Peyer's patch (tissue), 4 donors: Measurements from ENCODE around the gene CARMIL3. TPM values are rescaled to one million over a fixed set of nuclear protein-coding genes. Genes with fewer than 3 reads are reported as not detected.

ENCODE experiments used
- DNase-seq, 3 donors: peaks; one replicate each; pipeline ENCODE4 v3.0.0-alpha.2; 2017 to 2019
- H3K27ac ChIP-seq, 4 donors: fragments of 200-600 bp; sonication (generic); one replicate each; pipeline ENCODE4 v1.5.1; 2016 to 2019
- H3K27me3 ChIP-seq, 2 donors: fragments of 200-600 bp; sonication (generic); one replicate each; pipeline ENCODE4 v1.5.1; 2019
- H3K36me3 ChIP-seq, 3 donors: fragments of 200-600 bp; sonication (generic); one replicate each; pipeline ENCODE4 v1.5.1; 2016 to 2019
- H3K4me1 ChIP-seq, 4 donors: fragments of 200-600 bp; sonication (generic); one replicate each; pipeline ENCODE4 v1.5.1; 2016 to 2019
- H3K4me3 ChIP-seq, 4 donors: fragments of 200-600 bp; sonication (generic); 1 replicate in 3 of 4; 2 replicates in 1 of 4; pipeline ENCODE4 v1.5.1; 2016 to 2019; ENCODE audit warnings: mild to moderate bottlenecking in 1 of 4
- H3K9me3 ChIP-seq, 4 donors: fragments of 200-600 bp; sonication (generic); one replicate each; pipeline ENCODE4 v1.5.1; 2016 to 2019; ENCODE audit warnings: mild to moderate bottlenecking in 1 of 4
- POLR2A ChIP-seq, 2 donors: fragments of 450-650 bp; IDR thresholded peaks; one replicate each; pipeline ENCODE4 v1.5.1; 2017; ENCODE audit warnings: antibody characterized with exemption in 2 of 2, mild to moderate bottlenecking in 2 of 2, moderate library complexity in 2 of 2
- total RNA-seq, 4 donors: library from RNA; depleted of rRNA; stranded (reverse); fragments of >200 nt; gene quantifications; one replicate each; pipeline ENCODE4 v1.1.0, GENCODE V29; 2016
- TF ChIP-seq, protein P1 (sequence below), 6 experiments: fragments of 450-650 bp in 4 of 6; fragments of 200-600 bp in 2 of 6; sonication (generic) in 1 of 6; IDR thresholded peaks; one replicate each; pipeline ENCODE4 v1.5.1; 2017 to 2019; ENCODE audit warnings: antibody characterized with exemption in 6 of 6, mild to moderate bottlenecking in 3 of 6, moderate library complexity in 1 of 6

Gene CARMIL3
- total RNA-seq, 4 donors from 2014 or later, result 1.3 to 5.8 (median 2.8) TPM

DNA sequence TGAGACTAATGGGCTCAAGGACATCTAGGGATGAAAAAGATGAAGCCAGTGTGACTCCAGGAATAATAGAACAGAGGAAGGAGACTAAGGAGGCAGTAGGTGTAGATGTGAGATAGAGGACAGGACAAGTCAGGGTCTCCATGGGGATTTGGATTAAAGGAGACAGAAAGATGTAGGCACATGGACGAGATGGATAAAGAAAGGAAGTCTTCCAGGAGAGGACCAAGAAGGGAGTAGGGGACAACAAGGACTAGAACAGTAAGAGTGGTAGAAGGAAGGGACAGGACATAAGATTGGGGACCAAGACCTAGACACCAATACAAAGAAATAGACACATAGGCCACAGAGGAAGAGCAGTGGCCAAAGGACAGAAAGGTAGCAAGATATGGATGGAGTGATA, 35.2 kb downstream of the CARMIL3 start:
- no peaks in the 10 kb centered on the region for H3K27me3 ChIP-seq
- no peaks in the 10 kb centered on the region for H3K9me3 ChIP-seq
- no peak overlapping the region for H3K27ac ChIP-seq
- no peaks in the 10 kb centered on the region for H3K36me3 ChIP-seq
- H3K4me1 ChIP-seq, result peaks cover 0 to 8% (median 4%) of the 10 kb centered on the region in 4 donors
- TF ChIP-seq, protein P1, sequence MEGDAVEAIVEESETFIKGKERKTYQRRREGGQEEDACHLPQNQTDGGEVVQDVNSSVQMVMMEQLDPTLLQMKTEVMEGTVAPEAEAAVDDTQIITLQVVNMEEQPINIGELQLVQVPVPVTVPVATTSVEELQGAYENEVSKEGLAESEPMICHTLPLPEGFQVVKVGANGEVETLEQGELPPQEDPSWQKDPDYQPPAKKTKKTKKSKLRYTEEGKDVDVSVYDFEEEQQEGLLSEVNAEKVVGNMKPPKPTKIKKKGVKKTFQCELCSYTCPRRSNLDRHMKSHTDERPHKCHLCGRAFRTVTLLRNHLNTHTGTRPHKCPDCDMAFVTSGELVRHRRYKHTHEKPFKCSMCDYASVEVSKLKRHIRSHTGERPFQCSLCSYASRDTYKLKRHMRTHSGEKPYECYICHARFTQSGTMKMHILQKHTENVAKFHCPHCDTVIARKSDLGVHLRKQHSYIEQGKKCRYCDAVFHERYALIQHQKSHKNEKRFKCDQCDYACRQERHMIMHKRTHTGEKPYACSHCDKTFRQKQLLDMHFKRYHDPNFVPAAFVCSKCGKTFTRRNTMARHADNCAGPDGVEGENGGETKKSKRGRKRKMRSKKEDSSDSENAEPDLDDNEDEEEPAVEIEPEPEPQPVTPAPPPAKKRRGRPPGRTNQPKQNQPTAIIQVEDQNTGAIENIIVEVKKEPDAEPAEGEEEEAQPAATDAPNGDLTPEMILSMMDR (IDR thresholded peaks at IDR 0.05), result no peak
- TF ChIP-seq POLR2A (IDR thresholded peaks at IDR 0.05), result no peak
- no peak overlapping the region for H3K4me3 ChIP-seq
- no peak for DNase-seq

DNA sequence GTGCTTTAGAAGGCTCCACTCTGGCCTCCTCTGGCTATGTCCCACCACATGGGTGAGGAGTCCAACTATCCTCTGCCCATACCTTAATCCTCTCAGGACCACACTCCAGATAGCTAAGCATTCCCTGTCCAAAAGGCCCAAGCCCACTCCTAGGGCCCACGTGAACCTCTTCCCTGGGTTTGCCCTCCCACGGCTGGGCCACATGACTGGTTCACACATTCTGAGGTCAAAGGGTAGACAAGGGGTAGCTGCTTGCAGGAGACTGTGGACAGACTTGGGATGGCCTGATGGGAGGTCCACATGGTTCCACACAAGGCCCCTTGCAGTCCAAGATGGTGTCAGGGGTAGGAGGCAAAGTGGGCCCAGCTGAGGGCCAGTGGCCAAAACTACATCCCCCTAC, 36.3 kb downstream of the CARMIL3 start:
- DNase-seq, result peak in 1 of 3 donors; percentile 25
- no peaks in the 10 kb centered on the region for H3K27me3 ChIP-seq
- no peak overlapping the region for H3K4me3 ChIP-seq
- no peak overlapping the region for H3K27ac ChIP-seq
- no peaks in the 10 kb centered on the region for H3K9me3 ChIP-seq
- H3K36me3 ChIP-seq, result no peaks in the 10 kb centered on the region
- H3K4me1 ChIP-seq, result peaks cover 0 to 10% (median 5%) of the 10 kb centered on the region in 4 donors
- TF ChIP-seq POLR2A (IDR thresholded peaks at IDR 0.05), result no peak
- TF ChIP-seq, protein P1 (IDR thresholded peaks at IDR 0.05), result no peak

DNA sequence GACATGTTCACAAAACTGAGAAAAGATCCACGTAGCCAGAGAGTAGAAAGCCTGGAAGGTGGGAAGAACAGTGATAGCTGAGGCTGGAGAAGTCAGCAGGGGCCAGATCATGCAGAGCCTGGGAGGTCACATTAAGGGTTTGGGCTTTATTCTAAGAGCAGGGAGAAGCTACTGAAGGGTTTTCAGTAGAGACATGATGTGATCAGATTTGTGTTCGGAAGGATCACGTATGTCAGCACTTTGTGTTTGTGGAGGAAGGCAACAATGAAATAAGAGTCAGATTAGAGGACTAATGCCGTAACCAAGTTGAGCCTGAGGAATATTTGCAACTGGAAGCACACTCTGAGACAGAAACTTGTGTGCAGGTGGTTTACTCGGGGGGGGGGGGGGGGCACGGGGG, 38.1 kb downstream of the CARMIL3 start:
- Histone ChIP-seq H3K4me3 (no peak overlapping the region), H3K9me3 (no peaks in the 10 kb centered on the region), H3K36me3 (no peaks in the 10 kb centered on the region), H3K27ac (no peak overlapping the region), H3K27me3 (no peaks in the 10 kb centered on the region), H3K4me1 (peaks cover 3 to 17% (median 11%) of the 10 kb centered on the region in 4 donors)
- DNase-seq, result no peak
- no peak for TF ChIP-seq POLR2A (IDR thresholded peaks at IDR 0.05)
- TF ChIP-seq, protein P1 (IDR thresholded peaks at IDR 0.05), result no peak

DNA sequence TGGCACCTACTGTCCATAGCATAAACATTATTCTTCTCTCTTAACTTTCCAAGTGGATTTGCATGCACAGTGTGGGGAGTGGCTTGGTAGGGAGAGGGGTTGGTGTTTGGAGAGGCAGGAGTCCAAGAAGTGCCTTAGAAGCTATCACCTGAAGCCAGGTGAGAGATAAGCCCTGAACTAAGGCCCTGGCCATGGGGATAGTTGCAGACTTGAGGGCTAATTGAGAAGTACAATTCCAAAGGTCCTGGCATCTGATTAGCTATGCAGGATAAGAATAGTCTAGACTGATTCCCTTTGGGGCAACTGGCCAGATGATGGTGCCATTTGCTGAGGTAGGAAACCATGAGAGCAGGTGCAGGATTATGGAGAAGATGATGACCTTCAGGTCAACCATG, 40.3 kb downstream of the CARMIL3 start:
- peak in 1 of 2 donors; percentile 63 for TF ChIP-seq POLR2A (IDR thresholded peaks at IDR 0.05)
- TF ChIP-seq, protein P1 (IDR thresholded peaks at IDR 0.05), result peak in 3 of 6 experiments; percentile 52 to 60 (median 57)
- Histone ChIP-seq H3K4me1 (peaks cover 7 to 28% (median 15%) of the 10 kb centered on the region in 4 donors), H3K9me3 (no peaks in the 10 kb centered on the region), H3K27ac (peak overlapping the region in 3 of 4 donors; percentile 94 to 99 (median 98)), H3K27me3 (no peaks in the 10 kb centered on the region), H3K4me3 (no peak overlapping the region), H3K36me3 (peaks cover 0 to 7% (median 0%) of the 10 kb centered on the region in 3 donors)
- DNase-seq, result peak in 2 of 3 donors; percentile 62 to 79

DNA sequence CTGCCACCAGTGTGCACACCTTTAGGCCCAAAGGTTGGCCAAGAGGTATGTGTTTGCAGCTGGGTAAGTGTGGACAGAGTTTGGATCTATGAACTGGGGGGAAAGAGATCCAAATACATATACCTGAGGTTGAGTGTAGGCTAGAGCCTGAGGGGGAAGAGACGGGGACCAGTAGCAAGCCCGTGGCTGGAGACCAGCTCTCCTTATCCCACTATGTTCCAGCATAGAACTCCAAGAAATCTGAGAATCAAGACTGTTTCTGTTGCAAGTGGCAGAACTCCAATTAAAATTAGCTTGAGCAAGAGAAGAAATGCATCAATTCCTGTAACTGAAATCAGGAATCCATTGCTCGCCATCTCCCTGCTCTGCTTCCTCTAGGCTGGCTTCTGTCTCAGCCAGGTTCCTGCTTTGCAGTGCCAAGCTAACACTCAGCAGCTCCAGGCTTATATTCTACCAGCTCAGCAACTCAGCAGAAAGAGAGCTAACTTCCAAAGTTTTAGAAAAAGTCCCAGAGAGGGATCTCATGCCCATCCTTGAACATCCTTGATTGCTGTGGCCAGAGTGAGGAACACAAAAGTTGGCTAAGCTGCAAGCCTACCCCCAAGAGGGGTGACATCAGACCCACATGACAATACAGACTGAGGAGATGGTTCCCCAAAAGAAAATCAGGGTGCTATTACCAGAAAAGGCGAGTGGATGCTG, 40.8 kb downstream of the CARMIL3 start:
- no peak for DNase-seq
- H3K4me1 ChIP-seq, result peaks cover 7 to 28% (median 15%) of the 10 kb centered on the region in 4 donors

More for the DNA sequence above, 40.8 kb downstream of the CARMIL3 start:
- peak overlapping the region; percentile 94 to 100 (median 98) for H3K27ac ChIP-seq
- no peaks in the 10 kb centered on the region for H3K27me3 ChIP-seq
- H3K9me3 ChIP-seq, result no peaks in the 10 kb centered on the region
- H3K4me3 ChIP-seq, result no peak overlapping the region
- peaks cover 0 to 7% (median 0%) of the 10 kb centered on the region in 3 donors for H3K36me3 ChIP-seq
- TF ChIP-seq, protein P1 (IDR thresholded peaks at IDR 0.05), result no peak
- TF ChIP-seq POLR2A (IDR thresholded peaks at IDR 0.05), result no peak
